ENCODE data around the gene PNPLA2. TPM values are rescaled to one million over a fixed set of nuclear protein-coding genes. Genes with fewer than 3 reads are reported as not detected.

PNPLA2 gene
- total RNA-seq, 1 donor from 2014 or later, result 34.7 TPM

DNA sequence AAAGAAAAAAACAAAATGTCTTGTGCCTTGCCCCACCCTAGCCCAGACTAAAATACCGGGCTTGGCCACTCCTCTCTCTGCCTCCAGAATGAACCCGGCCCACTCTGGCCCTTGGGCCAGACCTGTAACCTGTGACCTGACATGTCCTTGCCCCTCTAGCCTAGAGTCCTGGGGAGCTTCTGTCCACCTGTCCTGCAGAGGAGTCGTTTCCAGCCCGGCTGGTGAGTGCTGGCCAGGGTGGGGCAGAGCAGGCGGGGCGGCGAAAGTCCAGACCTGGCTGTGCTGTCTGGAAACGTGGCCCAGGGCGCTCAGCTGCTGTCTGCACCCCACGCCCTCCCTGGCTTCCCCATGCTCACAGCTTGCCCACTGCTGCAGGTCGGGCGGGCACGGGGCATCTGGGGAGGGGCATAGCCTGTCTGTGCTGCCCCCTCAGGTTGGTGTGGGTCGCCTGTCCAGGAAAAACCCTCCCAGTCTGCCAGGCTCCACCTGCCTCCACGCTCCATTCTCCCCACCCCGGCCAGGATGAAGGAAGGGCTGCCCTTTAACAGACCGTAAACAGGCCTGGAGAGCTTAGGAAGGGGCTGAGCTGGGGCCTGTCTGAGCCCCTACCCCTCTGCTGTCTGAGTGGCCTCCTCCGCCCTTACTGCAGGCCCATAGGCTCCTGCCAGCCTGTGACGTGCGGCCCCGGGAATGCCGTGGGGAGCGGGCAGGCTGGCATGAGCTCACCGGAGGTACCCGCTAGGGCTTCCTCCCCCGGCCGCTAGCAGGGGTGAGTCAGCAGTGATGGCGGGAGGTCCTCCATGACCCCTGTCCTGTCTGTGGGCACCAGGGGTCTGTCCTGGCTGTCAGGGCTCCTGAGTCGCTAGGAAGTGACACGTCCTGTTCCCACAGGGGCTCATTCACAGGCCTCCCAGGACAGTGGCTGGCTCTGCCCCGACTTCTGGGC is 15.9 kb downstream of the PNPLA2 start:
- TF ChIP-seq, protein P1, sequence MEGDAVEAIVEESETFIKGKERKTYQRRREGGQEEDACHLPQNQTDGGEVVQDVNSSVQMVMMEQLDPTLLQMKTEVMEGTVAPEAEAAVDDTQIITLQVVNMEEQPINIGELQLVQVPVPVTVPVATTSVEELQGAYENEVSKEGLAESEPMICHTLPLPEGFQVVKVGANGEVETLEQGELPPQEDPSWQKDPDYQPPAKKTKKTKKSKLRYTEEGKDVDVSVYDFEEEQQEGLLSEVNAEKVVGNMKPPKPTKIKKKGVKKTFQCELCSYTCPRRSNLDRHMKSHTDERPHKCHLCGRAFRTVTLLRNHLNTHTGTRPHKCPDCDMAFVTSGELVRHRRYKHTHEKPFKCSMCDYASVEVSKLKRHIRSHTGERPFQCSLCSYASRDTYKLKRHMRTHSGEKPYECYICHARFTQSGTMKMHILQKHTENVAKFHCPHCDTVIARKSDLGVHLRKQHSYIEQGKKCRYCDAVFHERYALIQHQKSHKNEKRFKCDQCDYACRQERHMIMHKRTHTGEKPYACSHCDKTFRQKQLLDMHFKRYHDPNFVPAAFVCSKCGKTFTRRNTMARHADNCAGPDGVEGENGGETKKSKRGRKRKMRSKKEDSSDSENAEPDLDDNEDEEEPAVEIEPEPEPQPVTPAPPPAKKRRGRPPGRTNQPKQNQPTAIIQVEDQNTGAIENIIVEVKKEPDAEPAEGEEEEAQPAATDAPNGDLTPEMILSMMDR (conservative IDR thresholded peaks at IDR 0.05; ENCODE audit: low read depth, low read length), result no peak
- no peak for DNase-seq (ENCODE audit: low read depth)

DNA sequence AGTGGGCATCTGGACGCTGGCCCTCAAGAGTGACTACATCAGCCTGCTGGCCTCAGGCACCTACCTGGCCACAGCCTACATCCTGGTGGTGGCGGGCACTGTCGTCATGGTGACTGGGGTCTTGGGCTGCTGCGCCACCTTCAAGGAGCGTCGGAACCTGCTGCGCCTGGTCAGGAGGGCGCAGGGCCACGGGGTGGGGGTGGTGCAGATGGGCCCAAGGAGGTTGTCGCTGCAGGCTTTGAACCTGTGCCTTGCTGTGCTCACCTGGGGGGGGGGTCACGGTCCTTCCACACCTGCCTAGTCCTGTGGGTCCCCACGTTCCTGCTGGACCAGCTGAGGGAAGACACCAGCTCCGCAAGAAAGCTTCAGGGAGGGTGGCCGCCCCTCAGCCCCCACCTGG is 17.6 kb downstream of the PNPLA2 start:
- no peak for DNase-seq (ENCODE audit: low read depth)
- no peak overlapping the region for H3K4me3 ChIP-seq (ENCODE audit: low read depth, low read length)
- TF ChIP-seq, protein P1 (conservative IDR thresholded peaks at IDR 0.05; ENCODE audit: low read depth, low read length), result no peak

More for the DNA sequence above, 15.9 kb downstream of the PNPLA2 start:
- peak overlapping the region; percentile 72 for H3K4me3 ChIP-seq (ENCODE audit: low read depth, low read length)

DNA sequence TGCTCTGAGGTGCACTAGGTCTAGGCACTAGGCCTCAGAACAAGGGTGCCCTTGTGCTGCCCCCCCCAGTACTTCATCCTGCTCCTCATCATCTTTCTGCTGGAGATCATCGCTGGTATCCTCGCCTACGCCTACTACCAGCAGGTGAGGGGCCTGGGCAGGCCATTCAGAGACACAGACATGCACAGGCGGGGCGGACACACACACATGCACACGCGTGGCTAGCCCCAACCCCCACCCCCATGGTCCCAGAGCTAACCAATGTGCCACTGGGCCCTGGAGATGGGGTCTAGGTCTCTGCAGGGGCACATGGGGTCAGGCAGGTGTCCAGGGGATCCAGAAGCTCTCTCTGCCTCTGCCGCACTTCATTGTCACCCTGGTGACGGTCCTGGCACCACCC is 18.0 kb downstream of the PNPLA2 start:
- TF ChIP-seq, protein P1 (conservative IDR thresholded peaks at IDR 0.05; ENCODE audit: low read depth, low read length), result no peak
- no peak overlapping the region for H3K4me3 ChIP-seq (ENCODE audit: low read depth, low read length)
- no peak for DNase-seq (ENCODE audit: low read depth)

DNA sequence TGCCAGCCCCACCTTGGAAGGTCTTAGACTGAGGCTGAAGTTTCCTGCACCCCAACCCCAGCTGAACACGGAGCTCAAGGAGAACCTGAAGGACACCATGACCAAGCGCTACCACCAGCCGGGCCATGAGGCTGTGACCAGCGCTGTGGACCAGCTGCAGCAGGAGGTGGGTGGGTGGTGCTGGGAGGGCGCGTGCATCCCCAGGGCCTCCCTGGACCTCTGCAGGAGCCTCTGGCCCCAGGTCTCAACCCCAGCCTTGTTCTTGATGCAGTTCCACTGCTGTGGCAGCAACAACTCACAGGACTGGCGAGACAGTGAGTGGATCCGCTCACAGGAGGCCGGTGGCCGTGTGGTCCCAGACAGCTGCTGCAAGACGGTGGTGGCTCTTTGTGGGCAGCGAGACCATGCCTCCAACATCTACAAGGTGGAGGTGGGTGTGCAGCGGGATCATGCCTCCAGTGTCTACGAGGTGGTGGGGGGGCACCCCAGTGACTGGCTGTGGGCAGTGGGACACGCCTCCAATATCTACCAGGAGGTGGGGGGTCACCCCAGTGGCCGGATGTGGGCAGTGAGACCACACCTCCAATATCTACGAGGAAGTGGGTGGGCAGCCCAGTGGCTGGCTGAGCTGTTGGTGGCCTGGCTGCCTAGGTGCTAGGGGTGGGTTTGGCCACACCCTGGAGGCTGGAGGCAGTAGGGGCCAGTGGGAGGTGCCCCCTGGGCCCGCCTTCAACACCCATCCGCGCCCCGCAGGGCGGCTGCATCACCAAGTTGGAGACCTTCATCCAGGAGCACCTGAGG is 18.7 kb downstream of the PNPLA2 start:
- no peak for DNase-seq (ENCODE audit: low read depth)
- H3K4me3 ChIP-seq (ENCODE audit: low read depth, low read length), result no peak overlapping the region
- TF ChIP-seq, protein P1 (conservative IDR thresholded peaks at IDR 0.05; ENCODE audit: low read depth, low read length), result no peak

DNA sequence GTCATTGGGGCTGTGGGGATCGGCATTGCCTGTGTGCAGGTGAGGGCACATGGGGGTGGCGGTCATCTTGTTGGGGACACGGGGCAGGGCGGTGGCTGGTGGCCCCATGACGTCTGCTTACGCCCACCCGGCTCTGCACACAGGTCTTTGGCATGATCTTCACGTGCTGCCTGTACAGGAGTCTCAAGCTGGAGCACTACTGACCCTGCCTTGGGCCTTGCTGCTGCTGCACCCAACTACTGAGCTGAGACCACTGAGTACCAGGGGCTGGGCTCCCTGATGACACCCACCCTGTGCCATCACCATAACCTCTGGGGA is 19.2 kb downstream of the PNPLA2 start:
- no peak for DNase-seq (ENCODE audit: low read depth)
- no peak overlapping the region for H3K4me3 ChIP-seq (ENCODE audit: low read depth, low read length)
- TF ChIP-seq, protein P1 (conservative IDR thresholded peaks at IDR 0.05; ENCODE audit: low read depth, low read length), result no peak

DNA sequence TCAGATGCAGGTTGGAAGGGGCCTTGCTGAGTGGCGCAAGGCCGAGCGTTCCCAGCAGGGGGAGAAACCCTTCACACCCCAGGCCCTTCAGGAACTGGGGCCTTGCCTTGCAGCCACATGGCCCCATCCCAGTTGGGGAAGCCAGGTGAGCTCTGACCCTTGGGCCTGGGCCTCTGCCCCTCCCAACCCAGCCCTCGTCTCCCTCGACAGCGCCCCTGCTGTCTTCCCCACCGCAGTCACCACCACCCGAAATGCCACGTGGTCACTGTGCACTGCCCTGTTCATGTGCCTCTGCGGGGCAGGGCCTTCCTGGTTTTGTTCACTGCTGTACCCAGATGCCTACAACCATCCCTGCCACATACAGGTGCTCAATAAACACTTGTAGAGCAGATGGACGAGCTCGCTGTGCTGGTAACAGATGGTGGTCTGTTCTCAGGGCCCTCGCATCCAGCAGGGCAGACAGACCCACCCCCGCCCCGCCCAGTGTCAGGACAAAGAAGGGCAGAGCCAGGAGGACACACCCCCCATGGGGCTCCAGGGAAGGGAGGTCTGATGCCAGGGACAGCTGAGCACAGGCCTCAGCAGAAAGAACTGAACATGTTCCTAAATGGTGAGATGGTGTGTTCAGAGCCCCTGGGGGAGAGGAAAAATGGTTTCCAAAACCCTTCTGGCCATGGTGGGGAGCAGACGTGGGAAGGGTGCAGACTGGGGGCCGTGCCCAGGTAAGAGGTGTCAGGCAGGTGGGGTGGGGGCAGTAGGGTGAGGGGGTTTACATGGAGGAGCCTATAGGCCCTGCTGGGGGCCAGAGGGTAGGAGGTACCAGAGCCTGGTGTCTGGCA is 19.9 kb downstream of the PNPLA2 start:
- DNase-seq (ENCODE audit: low read depth), result no peak
- no peak overlapping the region for H3K4me3 ChIP-seq (ENCODE audit: low read depth, low read length)
- TF ChIP-seq, protein P1 (conservative IDR thresholded peaks at IDR 0.05; ENCODE audit: low read depth, low read length), result peak; percentile 25

Data from epithelial cell of proximal tubule (primary cell).